Measurements from ENCODE around the gene HHAT. TPM values are rescaled to one million over a fixed set of nuclear protein-coding genes. Genes with fewer than 3 reads are reported as not detected.

HHAT gene
- total and polyA plus RNA-seq, 4 donors: 1.2 to 11.3 (median 3.8) TPM

DNA sequence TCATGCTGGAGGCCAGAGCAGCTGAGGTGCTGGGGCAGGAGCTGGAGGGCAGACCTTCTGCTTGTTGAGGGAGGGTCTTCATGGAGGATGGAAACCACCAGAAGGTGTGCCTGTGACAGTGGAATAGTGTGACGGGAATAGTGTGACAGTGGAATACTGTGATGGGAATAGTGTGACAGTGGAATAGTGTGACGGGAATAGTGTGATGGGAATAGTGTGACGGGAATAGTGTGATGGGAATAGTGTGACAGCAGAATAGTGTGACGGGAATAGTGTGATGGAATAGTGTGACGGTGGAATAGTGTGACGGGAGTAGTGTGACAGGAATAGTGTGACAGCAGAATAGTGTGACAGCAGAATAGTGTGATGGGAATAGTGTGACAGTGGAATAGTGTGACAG, 325.1 kb downstream of the HHAT start:
- no peaks in the 10 kb centered on the region for H3K36me3 ChIP-seq (ENCODE audit: control insufficient read depth in 4 of 4, insufficient read depth in 4 of 4, low read length in 4 of 4)
- TF ChIP-seq, protein P1, sequence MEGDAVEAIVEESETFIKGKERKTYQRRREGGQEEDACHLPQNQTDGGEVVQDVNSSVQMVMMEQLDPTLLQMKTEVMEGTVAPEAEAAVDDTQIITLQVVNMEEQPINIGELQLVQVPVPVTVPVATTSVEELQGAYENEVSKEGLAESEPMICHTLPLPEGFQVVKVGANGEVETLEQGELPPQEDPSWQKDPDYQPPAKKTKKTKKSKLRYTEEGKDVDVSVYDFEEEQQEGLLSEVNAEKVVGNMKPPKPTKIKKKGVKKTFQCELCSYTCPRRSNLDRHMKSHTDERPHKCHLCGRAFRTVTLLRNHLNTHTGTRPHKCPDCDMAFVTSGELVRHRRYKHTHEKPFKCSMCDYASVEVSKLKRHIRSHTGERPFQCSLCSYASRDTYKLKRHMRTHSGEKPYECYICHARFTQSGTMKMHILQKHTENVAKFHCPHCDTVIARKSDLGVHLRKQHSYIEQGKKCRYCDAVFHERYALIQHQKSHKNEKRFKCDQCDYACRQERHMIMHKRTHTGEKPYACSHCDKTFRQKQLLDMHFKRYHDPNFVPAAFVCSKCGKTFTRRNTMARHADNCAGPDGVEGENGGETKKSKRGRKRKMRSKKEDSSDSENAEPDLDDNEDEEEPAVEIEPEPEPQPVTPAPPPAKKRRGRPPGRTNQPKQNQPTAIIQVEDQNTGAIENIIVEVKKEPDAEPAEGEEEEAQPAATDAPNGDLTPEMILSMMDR (IDR thresholded peaks at IDR 0.05; ENCODE audit: control extremely low read depth, extremely low read depth): no peak
- no peak overlapping the region for H3K27ac ChIP-seq (ENCODE audit: low read depth in 1 of 2, low read length in 1 of 2)
- peak in 1 of 3 donors; percentile 14 for DNase-seq
- no peak overlapping the region for H3K4me3 ChIP-seq
- H3K9me3 ChIP-seq (ENCODE audit: control insufficient read depth in 4 of 4, insufficient read depth in 3 of 4, low read length in 3 of 4): peaks cover 0 to 10% (median 2%) of the 10 kb centered on the region in 4 donors
- no peak overlapping the region for H3K9ac ChIP-seq (ENCODE audit: insufficient read depth in 1 of 2, low read length in 2 of 2)
- ATAC-seq (ENCODE audit: insufficient read depth, low FRiP score): peak; percentile 55
- H3K4me1 ChIP-seq (ENCODE audit: control insufficient read depth in 5 of 5, insufficient read depth in 5 of 5, low read length in 5 of 5): peaks cover 0 to 3% (median 0%) of the 10 kb centered on the region in 5 donors
- 66 to 68% methylated on average over 6 of the region's 6 CpGs for WGBS, 2 donors
- no peaks in the 10 kb centered on the region for H3K27me3 ChIP-seq (ENCODE audit: control insufficient read depth in 3 of 3, insufficient read depth in 3 of 3, low read length in 2 of 3)

DNA sequence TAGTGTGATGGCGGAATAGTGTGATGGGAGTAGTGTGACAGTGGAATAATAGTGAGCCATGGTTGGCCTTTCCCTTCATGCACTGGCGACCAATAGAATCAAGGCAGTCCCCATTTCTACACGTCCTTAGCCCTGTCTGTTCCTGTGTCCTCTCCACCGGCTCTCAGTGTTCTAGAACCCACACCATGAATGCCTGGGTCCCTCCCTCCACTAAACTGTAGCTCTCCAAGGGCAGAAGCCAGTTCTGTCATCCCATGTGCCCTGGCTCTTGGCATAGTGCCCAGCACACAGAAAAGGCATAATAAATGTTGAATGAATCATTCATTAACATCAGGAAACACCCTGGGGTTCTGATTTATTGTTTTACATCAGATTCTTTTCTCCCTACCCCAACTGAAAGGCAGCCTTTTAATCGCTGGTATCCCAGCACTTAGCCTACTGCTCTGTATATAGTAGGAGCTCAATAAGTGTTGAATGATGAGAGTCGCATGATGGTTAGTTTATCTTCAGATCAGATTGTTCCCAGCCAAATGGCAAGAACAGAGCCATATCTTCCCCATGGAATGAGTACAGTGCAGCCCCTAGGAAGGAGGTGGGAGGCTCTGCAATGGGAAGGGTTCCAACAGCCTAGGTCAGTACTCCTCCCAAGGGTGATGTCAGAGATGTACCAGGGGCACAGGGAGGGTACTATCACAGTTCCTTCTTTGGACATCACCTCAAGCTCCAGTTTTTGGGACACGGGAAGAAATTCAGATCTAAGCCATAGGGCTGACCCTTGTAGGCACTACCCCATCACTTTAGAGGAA, 325.7 kb downstream of the HHAT start:
- Histone ChIP-seq H3K4me3 (no peak overlapping the region), H3K9me3 (ENCODE audit: control insufficient read depth in 4 of 4, insufficient read depth in 3 of 4, low read length in 3 of 4) (peaks cover 0 to 10% (median 2%) of the 10 kb centered on the region in 4 donors), H3K27me3 (ENCODE audit: control insufficient read depth in 3 of 3, insufficient read depth in 3 of 3, low read length in 2 of 3) (no peaks in the 10 kb centered on the region), H3K36me3 (ENCODE audit: control insufficient read depth in 4 of 4, insufficient read depth in 4 of 4, low read length in 4 of 4) (no peaks in the 10 kb centered on the region), H3K9ac (ENCODE audit: insufficient read depth in 1 of 2, low read length in 2 of 2) (no peak overlapping the region), H3K27ac (ENCODE audit: low read depth in 1 of 2, low read length in 1 of 2) (no peak overlapping the region), H3K4me1 (ENCODE audit: control insufficient read depth in 5 of 5, insufficient read depth in 5 of 5, low read length in 5 of 5) (no peaks in the 10 kb centered on the region)
- DNase-seq (no peak), ATAC-seq (ENCODE audit: insufficient read depth, low FRiP score) (no peak)
- 85 to 88% methylated on average over 7 of the region's 7 CpGs for WGBS, 2 donors
- TF ChIP-seq, protein P1 (IDR thresholded peaks at IDR 0.05; ENCODE audit: control extremely low read depth, extremely low read depth): no peak

DNA sequence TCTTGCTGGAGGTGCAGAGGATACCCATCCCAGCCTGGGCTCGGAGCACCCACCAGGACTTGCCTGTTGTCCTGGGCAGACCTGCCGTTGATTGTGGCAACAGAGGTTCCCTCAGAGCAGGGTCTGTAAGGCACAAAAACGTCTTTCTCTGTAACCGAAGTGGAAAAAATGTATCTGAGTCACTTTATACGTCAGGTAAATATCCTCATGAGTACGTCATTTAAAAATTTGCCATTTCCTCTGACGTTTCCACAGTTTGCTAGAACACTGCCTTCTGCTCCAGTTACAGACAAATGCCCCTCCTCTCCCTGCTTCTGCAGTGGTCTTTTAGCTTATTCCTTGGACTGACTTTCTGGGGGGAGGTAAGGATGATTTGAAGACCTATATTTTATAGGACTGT, 326.8 kb downstream of the HHAT start:
- Histone ChIP-seq H3K27ac (ENCODE audit: low read depth in 1 of 2, low read length in 1 of 2) (no peak overlapping the region), H3K9ac (ENCODE audit: insufficient read depth in 1 of 2, low read length in 2 of 2) (no peak overlapping the region), H3K27me3 (ENCODE audit: control insufficient read depth in 3 of 3, insufficient read depth in 3 of 3, low read length in 2 of 3) (no peaks in the 10 kb centered on the region), H3K4me3 (no peak overlapping the region), H3K4me1 (ENCODE audit: control insufficient read depth in 5 of 5, insufficient read depth in 5 of 5, low read length in 5 of 5) (no peaks in the 10 kb centered on the region), H3K36me3 (ENCODE audit: control insufficient read depth in 4 of 4, insufficient read depth in 4 of 4, low read length in 4 of 4) (no peaks in the 10 kb centered on the region), H3K9me3 (ENCODE audit: control insufficient read depth in 4 of 4, insufficient read depth in 3 of 4, low read length in 3 of 4) (peaks cover 0 to 10% (median 2%) of the 10 kb centered on the region in 4 donors)
- ATAC-seq (ENCODE audit: insufficient read depth, low FRiP score) (no peak), DNase-seq (no peak)
- TF ChIP-seq, protein P1 (IDR thresholded peaks at IDR 0.05; ENCODE audit: control extremely low read depth, extremely low read depth): no peak
- WGBS, 2 donors: 79 to 84% methylated on average over 7 of the region's 7 CpGs
